Parathyroid adenoma (tissue), 2 donors: ENCODE measurements around the gene KRT77.

Source experiments
- H2AFZ ChIP-seq: fragments of 300-600 bp; sonication (generic); one replicate; pipeline ENCODE4 v1.7.0; 2017; ENCODE audit warnings: antibody characterized with exemption, mild to moderate bottlenecking
- H3K27ac ChIP-seq: fragments of 300-600 bp; sonication (generic); one replicate; pipeline ENCODE4 v1.7.0; 2017
- H3K27me3 ChIP-seq: fragments of 300-600 bp; sonication (generic); one replicate; pipeline ENCODE4 v1.7.0; 2017; ENCODE audit warnings: low read length; ENCODE audit not compliant: control insufficient read depth, insufficient read depth
- H3K36me3 ChIP-seq: fragments of 300-600 bp; sonication (generic); one replicate; pipeline ENCODE4 v1.7.0; 2017; ENCODE audit warnings: low read length; ENCODE audit not compliant: control insufficient read depth, insufficient read depth
- H3K4me1 ChIP-seq: fragments of 300-600 bp; sonication (generic); one replicate; pipeline ENCODE4 v1.7.0; 2017; ENCODE audit warnings: control low read depth
- H3K4me2 ChIP-seq: fragments of 300-600 bp; sonication (generic); one replicate; pipeline ENCODE4 v1.7.0; 2017; ENCODE audit warnings: low read length
- H3K4me3 ChIP-seq: fragments of 300-600 bp; sonication (generic); one replicate; pipeline ENCODE4 v1.7.0; 2017; ENCODE audit warnings: low read depth, low read length
- H3K79me2 ChIP-seq: fragments of 300-600 bp; sonication (generic); one replicate; pipeline ENCODE4 v1.7.0; 2017; ENCODE audit warnings: control low read depth
- H3K9ac ChIP-seq: fragments of 300-600 bp; sonication (generic); one replicate; pipeline ENCODE4 v1.7.0; 2017; ENCODE audit warnings: mild to moderate bottlenecking
- H3K9me3 ChIP-seq: fragments of 300-600 bp; sonication (generic); one replicate; pipeline ENCODE4 v1.7.0; 2017; ENCODE audit warnings: low read length; ENCODE audit not compliant: control insufficient read depth
- TF ChIP-seq, protein P1 (sequence below): fragments of 300-600 bp; sonication (generic); IDR thresholded peaks from one replicate; pipeline ENCODE4 v1.7.0; 2017; ENCODE audit warnings: antibody characterized with exemption, mild to moderate bottlenecking
- donor health status: primary hyperparathyroidism.

Gene KRT77

DNA sequence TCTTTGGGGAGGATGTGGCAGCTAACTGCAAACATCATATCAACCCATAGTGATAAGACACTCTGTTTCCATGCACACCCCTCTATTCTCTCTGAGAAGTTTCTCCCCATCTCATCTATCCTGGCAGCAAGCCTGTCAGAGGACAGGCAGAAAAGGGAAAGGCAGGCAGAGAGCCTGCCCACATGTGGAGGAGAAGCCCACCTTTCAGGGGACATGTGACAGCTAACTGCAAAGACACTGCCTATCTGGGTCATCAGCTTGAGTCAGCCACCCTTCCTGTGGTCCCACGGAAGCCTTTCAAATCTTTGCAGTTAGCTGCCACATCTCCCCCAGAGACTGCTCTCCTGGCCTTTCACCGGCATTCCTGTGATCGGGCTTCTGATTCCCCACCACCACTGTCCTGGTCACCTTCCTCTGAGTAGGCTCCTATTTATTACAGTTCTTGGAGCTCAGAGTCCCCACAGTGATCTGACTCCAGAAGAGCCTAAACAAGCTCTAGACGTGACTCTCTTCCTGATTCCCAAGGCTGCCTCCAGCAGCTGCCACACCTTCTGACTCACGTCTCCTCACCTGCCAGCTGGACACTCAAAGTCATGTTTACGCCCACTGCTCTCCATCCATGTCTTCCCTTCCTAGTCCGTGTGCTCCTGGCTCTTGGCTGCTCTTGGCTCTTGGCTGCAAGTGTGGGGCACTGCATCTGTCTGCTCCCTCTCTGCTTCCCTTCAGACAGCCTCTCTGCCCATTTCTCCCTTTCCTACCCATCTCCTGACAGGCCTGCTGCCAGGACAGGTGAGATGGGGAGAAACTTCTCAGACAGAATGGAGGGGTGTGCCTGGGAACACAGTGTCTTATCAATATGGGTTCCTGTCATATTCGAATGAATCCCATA lies 15.6 kb downstream of the KRT77 start:
- Histone ChIP-seq H3K27me3 (no peaks in the 10 kb centered on the region), H3K4me1 (peaks cover 14% of the 10 kb centered on the region), H3K36me3 (no peaks in the 10 kb centered on the region), H3K9ac (no peak overlapping the region), H3K9me3 (no peaks in the 10 kb centered on the region), H3K27ac (no peak overlapping the region), H2AFZ (no peak overlapping the region), H3K4me2 (no peak overlapping the region), H3K79me2 (no peaks in the 10 kb centered on the region), H3K4me3 (no peak overlapping the region)
- TF ChIP-seq, protein P1, sequence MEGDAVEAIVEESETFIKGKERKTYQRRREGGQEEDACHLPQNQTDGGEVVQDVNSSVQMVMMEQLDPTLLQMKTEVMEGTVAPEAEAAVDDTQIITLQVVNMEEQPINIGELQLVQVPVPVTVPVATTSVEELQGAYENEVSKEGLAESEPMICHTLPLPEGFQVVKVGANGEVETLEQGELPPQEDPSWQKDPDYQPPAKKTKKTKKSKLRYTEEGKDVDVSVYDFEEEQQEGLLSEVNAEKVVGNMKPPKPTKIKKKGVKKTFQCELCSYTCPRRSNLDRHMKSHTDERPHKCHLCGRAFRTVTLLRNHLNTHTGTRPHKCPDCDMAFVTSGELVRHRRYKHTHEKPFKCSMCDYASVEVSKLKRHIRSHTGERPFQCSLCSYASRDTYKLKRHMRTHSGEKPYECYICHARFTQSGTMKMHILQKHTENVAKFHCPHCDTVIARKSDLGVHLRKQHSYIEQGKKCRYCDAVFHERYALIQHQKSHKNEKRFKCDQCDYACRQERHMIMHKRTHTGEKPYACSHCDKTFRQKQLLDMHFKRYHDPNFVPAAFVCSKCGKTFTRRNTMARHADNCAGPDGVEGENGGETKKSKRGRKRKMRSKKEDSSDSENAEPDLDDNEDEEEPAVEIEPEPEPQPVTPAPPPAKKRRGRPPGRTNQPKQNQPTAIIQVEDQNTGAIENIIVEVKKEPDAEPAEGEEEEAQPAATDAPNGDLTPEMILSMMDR: no peak

DNA sequence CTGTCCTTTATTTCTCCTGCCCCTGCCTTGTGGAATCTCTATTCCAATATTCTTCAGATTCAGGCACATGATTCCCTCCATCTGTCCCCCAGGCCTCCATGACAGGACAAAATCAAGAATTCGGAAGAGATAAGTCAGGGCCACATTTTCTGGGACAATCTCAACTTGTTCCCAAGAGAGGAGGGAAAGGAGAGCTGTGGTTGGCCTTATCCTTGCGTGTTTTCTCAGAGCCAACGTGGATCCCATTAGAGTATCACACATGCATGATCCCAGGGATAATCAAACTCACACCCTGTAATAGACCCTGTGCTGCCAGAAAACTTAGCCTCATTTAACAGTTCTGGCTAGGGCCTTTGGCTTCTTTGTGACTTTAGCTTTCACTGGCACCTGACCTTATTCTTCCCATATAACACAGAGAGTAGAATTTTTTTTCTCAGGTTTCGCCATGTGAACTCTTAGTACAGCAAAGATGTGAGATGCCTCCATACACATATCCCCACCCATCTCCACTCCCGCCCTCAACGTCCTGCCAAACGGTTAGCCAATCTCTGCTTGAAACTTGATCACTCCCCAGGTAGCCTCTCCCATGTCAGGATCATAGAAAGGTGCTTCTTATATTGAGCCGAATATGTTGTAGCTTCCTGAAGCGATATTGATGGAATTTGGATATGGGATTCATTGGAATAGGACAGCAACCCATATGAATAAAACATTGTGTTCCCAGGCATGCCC lies 16.4 kb downstream of the KRT77 start:
- H3K27ac ChIP-seq: no peak overlapping the region
- no peaks in the 10 kb centered on the region for H3K79me2 ChIP-seq
- H3K27me3 ChIP-seq: no peaks in the 10 kb centered on the region
- H3K4me1 ChIP-seq: peaks cover 14% of the 10 kb centered on the region
- no peak overlapping the region for H3K9ac ChIP-seq
- no peaks in the 10 kb centered on the region for H3K9me3 ChIP-seq
- TF ChIP-seq, protein P1: no peak
- no peaks in the 10 kb centered on the region for H3K36me3 ChIP-seq
- no peak overlapping the region for H3K4me2 ChIP-seq
- H3K4me3 ChIP-seq: no peak overlapping the region
- H2AFZ ChIP-seq: no peak overlapping the region

DNA sequence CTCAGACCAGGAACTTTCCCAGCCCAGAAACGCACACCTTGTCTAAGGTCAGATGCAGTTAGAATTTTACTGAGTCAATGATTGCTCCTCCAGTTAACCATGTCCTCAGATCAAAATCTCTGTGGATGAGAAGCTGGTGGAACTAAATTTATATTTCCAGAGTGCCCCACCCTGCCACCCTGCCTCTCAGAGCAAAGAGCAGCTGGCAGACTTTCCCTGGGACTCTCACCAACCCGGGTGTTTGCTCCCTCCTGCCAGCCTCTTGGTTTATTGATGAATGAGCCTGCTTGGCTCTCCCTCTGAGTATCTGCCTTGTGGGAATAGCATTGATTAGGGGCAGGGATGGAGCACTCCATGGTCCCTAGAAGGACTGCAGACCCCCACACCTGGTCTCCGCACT lies 17.3 kb downstream of the KRT77 start:
- Histone ChIP-seq H3K27ac (no peak overlapping the region), H3K4me3 (no peak overlapping the region), H3K27me3 (no peaks in the 10 kb centered on the region)

DNA sequence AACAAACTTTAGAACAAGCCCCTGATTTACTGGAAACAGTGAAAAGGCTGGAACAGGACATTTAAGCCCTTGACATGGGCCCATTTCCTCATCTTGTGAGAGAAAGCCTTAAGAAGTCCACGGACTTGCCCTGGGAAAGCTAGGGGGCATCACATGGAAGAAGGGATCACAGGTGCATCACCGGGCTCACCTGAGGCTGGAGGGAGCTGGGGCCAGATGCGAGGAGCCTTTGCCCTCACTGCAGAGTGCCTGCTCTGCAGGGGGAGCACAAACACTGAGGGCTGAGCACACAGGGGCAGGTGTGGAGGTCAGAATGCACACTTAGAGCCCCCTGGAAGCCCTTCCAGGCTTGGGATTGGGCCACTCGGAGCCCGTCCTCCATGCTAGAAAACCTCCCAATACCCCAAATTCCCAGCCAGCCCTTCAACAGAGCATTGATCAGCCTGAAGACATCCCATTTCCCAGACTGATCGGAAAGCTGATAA lies 17.9 kb downstream of the KRT77 start:
- Histone ChIP-seq H3K79me2 (no peaks in the 10 kb centered on the region), H3K27ac (no peak overlapping the region), H3K4me3 (no peak overlapping the region), H3K36me3 (no peaks in the 10 kb centered on the region), H2AFZ (no peak overlapping the region), H3K4me2 (no peak overlapping the region), H3K9ac (no peak overlapping the region), H3K4me1 (peaks cover 14% of the 10 kb centered on the region), H3K9me3 (no peaks in the 10 kb centered on the region), H3K27me3 (no peaks in the 10 kb centered on the region)
- TF ChIP-seq, protein P1: no peak

More for the DNA sequence above, 17.3 kb downstream of the KRT77 start:
- Histone ChIP-seq H3K36me3 (no peaks in the 10 kb centered on the region), H3K4me1 (peaks cover 14% of the 10 kb centered on the region), H3K4me2 (no peak overlapping the region), H3K9me3 (no peaks in the 10 kb centered on the region), H2AFZ (no peak overlapping the region), H3K9ac (no peak overlapping the region), H3K79me2 (no peaks in the 10 kb centered on the region)
- TF ChIP-seq, protein P1: no peak
